NCI-H1694 (cell line): Measurements from ENCODE around the gene ZBTB20.

ENCODE experiments used
- DNase-seq: peaks from one replicate; lab custom pipeline; 2025; lab: John Stamatoyannopoulos, UW

Gene ZBTB20

GRCh38 chr3:114872050-114872449, 275.0 kb downstream of the ZBTB20 start:
- no peak for DNase-seq

GRCh38 chr3:114867835-114868503, 279.1 kb downstream of the ZBTB20 start:
- DNase-seq = no peak

GRCh38 chr3:114867359-114867758, 279.7 kb downstream of the ZBTB20 start:
- no peak for DNase-seq

- no peak for DNase-seq
These were observed 280.7 kb downstream of the ZBTB20 start for GRCh38 chr3:114866430-114866829.

- no peak for DNase-seq
These were observed 282.1 kb downstream of the ZBTB20 start for GRCh38 chr3:114864970-114865369.

GRCh38 chr3:114863848-114864247, 283.2 kb downstream of the ZBTB20 start:
- no peak for DNase-seq

- peak; percentile 5 for DNase-seq
These were observed 285.4 kb downstream of the ZBTB20 start for GRCh38 chr3:114861666-114862065.

- no peak for DNase-seq
These were observed 286.6 kb downstream of the ZBTB20 start for GRCh38 chr3:114860531-114860930.

GRCh38 chr3:114858329-114858728, 288.8 kb downstream of the ZBTB20 start:
- DNase-seq = no peak

GRCh38 chr3:114857299-114857701, 289.8 kb downstream of the ZBTB20 start:
- DNase-seq = no peak

- DNase-seq = no peak
These were observed 290.3 kb downstream of the ZBTB20 start for GRCh38 chr3:114856835-114857234.

- no peak for DNase-seq
These were observed 291.2 kb downstream of the ZBTB20 start for GRCh38 chr3:114855839-114856238.

GRCh38 chr3:114852966-114853365, 294.1 kb downstream of the ZBTB20 start:
- no peak for DNase-seq

- DNase-seq = no peak
These were observed 296.2 kb downstream of the ZBTB20 start for GRCh38 chr3:114850898-114851297.

- DNase-seq = peak; percentile 3
These were observed 298.3 kb downstream of the ZBTB20 start for GRCh38 chr3:114848643-114849350.

- peak; percentile 67 for DNase-seq
These were observed 299.0 kb downstream of the ZBTB20 start for GRCh38 chr3:114848082-114848481.

- no peak for DNase-seq
These were observed 299.5 kb downstream of the ZBTB20 start for GRCh38 chr3:114847564-114847963.

GRCh38 chr3:114846779-114847178, 300.3 kb downstream of the ZBTB20 start:
- no peak for DNase-seq

- DNase-seq = no peak
These were observed 300.8 kb downstream of the ZBTB20 start for GRCh38 chr3:114846252-114846651.

- DNase-seq = no peak
These were observed 305.6 kb downstream of the ZBTB20 start for GRCh38 chr3:114841515-114841914.

- DNase-seq = no peak
These were observed 307.6 kb downstream of the ZBTB20 start for GRCh38 chr3:114839476-114839875.

- DNase-seq = no peak
These were observed 309.1 kb downstream of the ZBTB20 start for GRCh38 chr3:114838025-114838424.

- DNase-seq = no peak
These were observed 312.7 kb downstream of the ZBTB20 start for GRCh38 chr3:114834175-114834940.
